ENCODE measurements around the gene SLC8B1.

The SLC8B1 gene

GRCh38 chr12:113358381-113359132 is 23.6 kb upstream of the SLC8B1 start, which contains the start of gene PLBD2:
TSS of gene PLBD2 (plus strand) at chr12:113358587. CDS start at chr12:113358601, 14 bp downstream.
- Histone ChIP-seq H3K36me3 (ENCODE audit: control insufficient read depth in 2 of 2, insufficient read depth in 1 of 2, low read length in 2 of 2) (peaks cover 0 to 3% of the 10 kb centered on the region in 2 experiments; a peak in 2 of 3 replicates), H3K4me3 (ENCODE audit: low read depth, low read length) (peak within 1 kb of the TSS; percentile 51), H3K9me3 (ENCODE audit: control insufficient read depth, insufficient read depth, low read depth, low read length) (no peaks in the 10 kb centered on the region), H3K27ac (ENCODE audit: extremely low read depth, low read depth, low read length) (peak within 1 kb of the TSS; percentile 57; the same call in 1 of the 2 replicates), H3K4me1 (ENCODE audit: control insufficient read depth, insufficient read depth, low read length) (no peaks in the 10 kb centered on the region)
- POLR2A ChIA-PET, result interaction anchor here (1.0 kb wide), 1 partner anchor 23 kb away, joined by 9 read pairs; the partner anchor contains the start of gene SLC8B1
- CTCF ChIA-PET, result no interaction called here
- TF ChIP-seq ZNF449 (tag by site-specific recombination; IDR thresholded peaks at IDR 0.05) (peak; percentile 44; the same call in 1 of the 2 replicates), ZBTB44 (tag by site-specific recombination; IDR thresholded peaks at IDR 0.05) (no peak), ZEB2 (tag by site-specific recombination; IDR thresholded peaks at IDR 0.05) (no peak), KLF8 (tag by site-specific recombination; IDR thresholded peaks at IDR 0.05) (peak; percentile 90), KLF17 (tag by site-specific recombination; IDR thresholded peaks at IDR 0.05) (0 out of 2 replicates have a peak, but pooled peaks have one; percentile 2), ZNF140 (tag by site-specific recombination; IDR thresholded peaks at IDR 0.05) (no peak), ZNF626 (tag by site-specific recombination; IDR thresholded peaks at IDR 0.05) (no peak), ZNF23 (tag by site-specific recombination; IDR thresholded peaks at IDR 0.05; ENCODE audit: borderline replicate concordance) (no peak), ZNF658 (tag by site-specific recombination; IDR thresholded peaks at IDR 0.05) (no peak), ZNF311 (tag by site-specific recombination; IDR thresholded peaks at IDR 0.05; ENCODE audit: borderline replicate concordance) (no peak), ZNF623 (tag by site-specific recombination; IDR thresholded peaks at IDR 0.05) (no peak), ZNF132 (tag by site-specific recombination; IDR thresholded peaks at IDR 0.05; ENCODE audit: borderline replicate concordance) (no peak), GLIS2 (tag by site-specific recombination; IDR thresholded peaks at IDR 0.05) (peak; percentile 55), ZFHX2 (tag by site-specific recombination; conservative IDR thresholded peaks at IDR 0.05) (peak; percentile 40), MYNN (tag by site-specific recombination; IDR thresholded peaks at IDR 0.05; ENCODE audit: borderline replicate concordance) (no peak), ZNF24 (tag by site-specific recombination; IDR thresholded peaks at IDR 0.05) (no peak), ZNF112 (tag by site-specific recombination; IDR thresholded peaks at IDR 0.05) (no peak), ZBTB21 (tag by site-specific recombination; IDR thresholded peaks at IDR 0.05) (no peak), ZNF133 (tag by site-specific recombination; IDR thresholded peaks at IDR 0.05) (no peak), ZNF549 (tag by site-specific recombination; IDR thresholded peaks at IDR 0.05) (no peak), ZNF394 (tag by site-specific recombination; IDR thresholded peaks at IDR 0.05; ENCODE audit: borderline replicate concordance) (peak; percentile 92), GLI4 (tag by site-specific recombination; IDR thresholded peaks at IDR 0.05) (no peak), ZNF600 (tag by site-specific recombination; IDR thresholded peaks at IDR 0.05) (peak; percentile 41; the same call in 1 of the 2 replicates), ZNF114 (tag by site-specific recombination; IDR thresholded peaks at IDR 0.05) (no peak), ZNF175 (tag by site-specific recombination; IDR thresholded peaks at IDR 0.05) (no peak)
- TF ChIP-seq, protein P1, sequence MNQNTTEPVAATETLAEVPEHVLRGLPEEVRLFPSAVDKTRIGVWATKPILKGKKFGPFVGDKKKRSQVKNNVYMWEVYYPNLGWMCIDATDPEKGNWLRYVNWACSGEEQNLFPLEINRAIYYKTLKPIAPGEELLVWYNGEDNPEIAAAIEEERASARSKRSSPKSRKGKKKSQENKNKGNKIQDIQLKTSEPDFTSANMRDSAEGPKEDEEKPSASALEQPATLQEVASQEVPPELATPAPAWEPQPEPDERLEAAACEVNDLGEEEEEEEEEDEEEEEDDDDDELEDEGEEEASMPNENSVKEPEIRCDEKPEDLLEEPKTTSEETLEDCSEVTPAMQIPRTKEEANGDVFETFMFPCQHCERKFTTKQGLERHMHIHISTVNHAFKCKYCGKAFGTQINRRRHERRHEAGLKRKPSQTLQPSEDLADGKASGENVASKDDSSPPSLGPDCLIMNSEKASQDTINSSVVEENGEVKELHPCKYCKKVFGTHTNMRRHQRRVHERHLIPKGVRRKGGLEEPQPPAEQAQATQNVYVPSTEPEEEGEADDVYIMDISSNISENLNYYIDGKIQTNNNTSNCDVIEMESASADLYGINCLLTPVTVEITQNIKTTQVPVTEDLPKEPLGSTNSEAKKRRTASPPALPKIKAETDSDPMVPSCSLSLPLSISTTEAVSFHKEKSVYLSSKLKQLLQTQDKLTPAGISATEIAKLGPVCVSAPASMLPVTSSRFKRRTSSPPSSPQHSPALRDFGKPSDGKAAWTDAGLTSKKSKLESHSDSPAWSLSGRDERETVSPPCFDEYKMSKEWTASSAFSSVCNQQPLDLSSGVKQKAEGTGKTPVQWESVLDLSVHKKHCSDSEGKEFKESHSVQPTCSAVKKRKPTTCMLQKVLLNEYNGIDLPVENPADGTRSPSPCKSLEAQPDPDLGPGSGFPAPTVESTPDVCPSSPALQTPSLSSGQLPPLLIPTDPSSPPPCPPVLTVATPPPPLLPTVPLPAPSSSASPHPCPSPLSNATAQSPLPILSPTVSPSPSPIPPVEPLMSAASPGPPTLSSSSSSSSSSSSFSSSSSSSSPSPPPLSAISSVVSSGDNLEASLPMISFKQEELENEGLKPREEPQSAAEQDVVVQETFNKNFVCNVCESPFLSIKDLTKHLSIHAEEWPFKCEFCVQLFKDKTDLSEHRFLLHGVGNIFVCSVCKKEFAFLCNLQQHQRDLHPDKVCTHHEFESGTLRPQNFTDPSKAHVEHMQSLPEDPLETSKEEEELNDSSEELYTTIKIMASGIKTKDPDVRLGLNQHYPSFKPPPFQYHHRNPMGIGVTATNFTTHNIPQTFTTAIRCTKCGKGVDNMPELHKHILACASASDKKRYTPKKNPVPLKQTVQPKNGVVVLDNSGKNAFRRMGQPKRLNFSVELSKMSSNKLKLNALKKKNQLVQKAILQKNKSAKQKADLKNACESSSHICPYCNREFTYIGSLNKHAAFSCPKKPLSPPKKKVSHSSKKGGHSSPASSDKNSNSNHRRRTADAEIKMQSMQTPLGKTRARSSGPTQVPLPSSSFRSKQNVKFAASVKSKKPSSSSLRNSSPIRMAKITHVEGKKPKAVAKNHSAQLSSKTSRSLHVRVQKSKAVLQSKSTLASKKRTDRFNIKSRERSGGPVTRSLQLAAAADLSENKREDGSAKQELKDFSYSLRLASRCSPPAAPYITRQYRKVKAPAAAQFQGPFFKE (tag by site-specific recombination; IDR thresholded peaks at IDR 0.05; ENCODE audit: borderline replicate concordance), result no peak
- TF ChIP-seq, protein P2, sequence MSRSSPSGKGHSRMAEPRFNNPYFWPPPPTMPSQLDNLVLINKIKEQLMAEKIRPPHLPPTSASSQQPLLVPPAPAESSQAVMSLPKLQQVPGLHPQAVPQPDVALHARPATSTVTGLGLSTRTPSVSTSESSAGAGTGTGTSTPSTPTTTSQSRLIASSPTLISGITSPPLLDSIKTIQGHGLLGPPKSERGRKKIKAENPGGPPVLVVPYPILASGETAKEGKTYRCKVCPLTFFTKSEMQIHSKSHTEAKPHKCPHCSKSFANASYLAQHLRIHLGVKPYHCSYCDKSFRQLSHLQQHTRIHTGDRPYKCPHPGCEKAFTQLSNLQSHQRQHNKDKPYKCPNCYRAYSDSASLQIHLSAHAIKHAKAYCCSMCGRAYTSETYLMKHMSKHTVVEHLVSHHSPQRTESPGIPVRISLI (tag by site-specific recombination; IDR thresholded peaks at IDR 0.05), result no peak

Measured in HEK293 (cell line).